Measurements from ENCODE around the gene SLC8A3.

SLC8A3 gene

DNA sequence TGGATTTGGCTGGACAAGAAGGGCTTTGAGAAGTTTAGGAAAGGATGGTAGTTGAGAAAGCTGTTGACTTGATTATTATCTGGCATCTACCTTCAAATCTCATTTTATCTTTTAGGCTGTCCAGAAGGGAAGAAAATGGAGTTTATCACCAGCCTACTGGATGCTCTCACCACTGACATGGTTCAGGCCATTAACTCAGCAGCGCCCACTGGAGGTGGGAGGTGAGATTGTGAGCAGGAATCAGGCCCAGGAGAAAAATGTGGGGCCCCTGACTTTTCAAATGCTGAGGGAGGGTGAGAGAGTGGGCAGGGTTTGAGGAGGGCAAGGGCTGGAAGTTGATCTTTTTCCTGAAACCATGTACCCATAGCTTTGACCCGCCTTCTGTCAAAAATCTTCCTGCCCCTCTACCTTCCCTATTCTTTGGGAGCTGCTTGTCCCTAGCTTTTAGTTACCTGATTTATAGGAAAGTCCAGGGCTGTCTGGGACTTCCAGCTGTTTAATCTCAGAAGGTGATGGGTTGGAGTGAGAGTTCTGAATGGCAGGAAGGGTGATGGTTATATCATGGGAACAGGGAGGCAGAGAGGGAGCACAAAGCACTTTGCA, 175.4 kb downstream of the SLC8A3 start:
- TF ChIP-seq, protein P1, sequence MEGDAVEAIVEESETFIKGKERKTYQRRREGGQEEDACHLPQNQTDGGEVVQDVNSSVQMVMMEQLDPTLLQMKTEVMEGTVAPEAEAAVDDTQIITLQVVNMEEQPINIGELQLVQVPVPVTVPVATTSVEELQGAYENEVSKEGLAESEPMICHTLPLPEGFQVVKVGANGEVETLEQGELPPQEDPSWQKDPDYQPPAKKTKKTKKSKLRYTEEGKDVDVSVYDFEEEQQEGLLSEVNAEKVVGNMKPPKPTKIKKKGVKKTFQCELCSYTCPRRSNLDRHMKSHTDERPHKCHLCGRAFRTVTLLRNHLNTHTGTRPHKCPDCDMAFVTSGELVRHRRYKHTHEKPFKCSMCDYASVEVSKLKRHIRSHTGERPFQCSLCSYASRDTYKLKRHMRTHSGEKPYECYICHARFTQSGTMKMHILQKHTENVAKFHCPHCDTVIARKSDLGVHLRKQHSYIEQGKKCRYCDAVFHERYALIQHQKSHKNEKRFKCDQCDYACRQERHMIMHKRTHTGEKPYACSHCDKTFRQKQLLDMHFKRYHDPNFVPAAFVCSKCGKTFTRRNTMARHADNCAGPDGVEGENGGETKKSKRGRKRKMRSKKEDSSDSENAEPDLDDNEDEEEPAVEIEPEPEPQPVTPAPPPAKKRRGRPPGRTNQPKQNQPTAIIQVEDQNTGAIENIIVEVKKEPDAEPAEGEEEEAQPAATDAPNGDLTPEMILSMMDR (IDR thresholded peaks at IDR 0.05; ENCODE audit: extremely low read depth, missing control alignments), result peak; percentile 69
- DNase-seq (ENCODE audit: low spot score), result peak; percentile 54

DNA sequence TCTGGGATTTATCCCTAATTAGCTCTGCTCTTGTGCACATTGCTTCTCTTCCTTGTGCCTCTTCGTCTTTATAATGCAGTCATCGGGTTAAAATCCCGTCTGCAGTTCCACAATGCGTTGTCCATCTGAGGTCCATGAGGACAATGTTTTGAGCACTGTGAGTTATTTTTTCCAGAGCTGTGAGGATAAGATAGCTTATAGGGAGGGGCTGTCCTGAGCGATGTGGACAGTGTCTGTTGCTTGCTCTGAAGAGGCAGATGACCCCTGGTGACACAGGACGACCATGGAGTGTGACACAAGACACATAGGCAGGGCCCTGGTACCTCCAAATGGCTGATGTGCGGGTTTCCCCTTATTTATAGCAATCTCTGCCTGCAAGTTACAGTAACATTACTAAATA, 177.0 kb downstream of the SLC8A3 start:
- TF ChIP-seq, protein P1 (IDR thresholded peaks at IDR 0.05; ENCODE audit: extremely low read depth, missing control alignments), result no peak
- no peak for DNase-seq (ENCODE audit: low spot score)

DNA sequence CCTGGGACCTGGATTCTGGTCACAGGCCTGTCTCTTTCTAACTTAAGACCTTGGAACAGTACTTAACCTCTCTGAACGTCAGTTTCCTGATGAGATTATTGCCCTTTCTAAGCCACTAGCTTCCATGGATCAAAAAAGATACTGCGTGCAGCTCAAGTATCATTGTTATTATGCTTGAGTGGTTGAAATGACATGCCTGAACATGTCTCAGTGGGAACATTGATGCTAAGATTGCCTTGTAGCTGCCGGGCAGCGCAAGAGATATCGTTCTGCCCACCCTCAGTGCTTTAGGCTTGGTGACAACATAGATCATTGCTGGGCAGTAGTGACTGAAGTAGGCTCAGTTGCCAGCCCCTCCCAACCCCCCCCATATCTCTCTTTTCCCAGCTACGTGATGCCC, 177.7 kb downstream of the SLC8A3 start:
- DNase-seq (ENCODE audit: low spot score), result no peak

DNA sequence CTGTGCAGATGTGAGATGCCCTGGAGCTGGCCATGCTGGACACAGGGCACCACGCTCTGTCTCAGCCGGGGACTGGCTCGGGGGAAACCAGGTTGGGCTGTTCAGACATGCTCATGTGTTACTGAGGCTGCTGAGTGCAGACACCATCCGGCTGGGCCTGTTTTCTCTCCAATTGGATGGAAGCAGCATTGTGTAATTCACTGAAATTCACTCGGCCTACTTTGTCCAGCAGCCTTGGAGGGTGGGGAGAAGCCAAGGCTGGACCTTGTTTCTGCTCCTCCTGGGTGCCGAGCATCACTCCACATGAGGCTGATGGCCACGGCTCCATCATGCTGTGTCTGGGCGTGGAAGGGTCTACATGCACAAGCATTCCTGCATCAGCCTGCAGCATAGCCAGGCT, 178.8 kb downstream of the SLC8A3 start:
- no peak for DNase-seq (ENCODE audit: low spot score)

More for the DNA sequence above, 177.7 kb downstream of the SLC8A3 start:
- TF ChIP-seq, protein P1 (IDR thresholded peaks at IDR 0.05; ENCODE audit: extremely low read depth, missing control alignments), result no peak

DNA sequence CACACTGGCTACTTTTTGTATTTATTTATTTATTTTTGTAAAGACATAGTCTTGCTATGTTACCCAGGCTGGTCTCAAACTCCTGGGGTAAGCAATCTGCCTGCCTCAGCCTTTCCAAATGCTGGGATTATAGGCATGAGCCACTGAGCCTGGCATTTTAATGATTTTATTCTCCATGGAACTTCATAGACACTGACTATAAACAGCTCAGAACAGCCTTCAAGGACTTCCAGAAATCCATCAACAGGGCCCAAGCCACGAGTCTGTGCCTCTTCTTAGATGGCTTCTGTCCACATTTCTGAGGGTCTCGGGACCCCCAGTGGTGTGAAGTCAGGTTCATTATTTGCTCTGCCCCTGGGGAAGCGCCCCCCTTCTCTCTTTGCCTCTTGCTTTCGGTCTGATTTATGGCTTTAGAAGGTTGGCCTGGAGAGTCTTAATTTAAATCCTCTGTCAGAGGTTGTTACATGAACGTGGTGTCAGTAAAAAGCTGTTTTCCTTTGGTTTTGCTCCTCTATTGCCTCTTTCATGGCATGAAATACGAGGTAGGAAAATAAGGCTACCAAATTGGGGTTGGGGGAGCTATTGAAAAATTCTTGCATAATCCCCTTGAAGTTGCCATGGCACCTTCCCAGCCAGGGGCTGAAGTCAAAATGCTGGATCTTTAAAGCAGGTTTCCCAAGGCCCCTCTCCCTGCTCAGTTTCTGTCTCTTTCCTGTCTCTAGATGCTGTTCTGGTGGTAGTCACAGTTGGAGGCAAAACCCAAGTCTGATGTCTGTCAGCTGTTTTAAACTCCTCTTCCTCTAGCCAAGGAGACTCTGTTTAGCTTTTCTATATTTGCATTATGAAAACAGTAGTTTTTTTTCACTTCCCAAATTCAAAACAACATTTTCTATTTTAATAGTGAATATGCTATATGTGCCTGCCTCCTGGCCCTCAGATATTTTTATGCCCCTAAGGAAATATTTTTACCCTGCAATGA, 180.2 kb downstream of the SLC8A3 start:
- DNase-seq (ENCODE audit: low spot score), result no peak
- TF ChIP-seq, protein P1 (IDR thresholded peaks at IDR 0.05; ENCODE audit: extremely low read depth, missing control alignments), result no peak

More for the DNA sequence above, 178.8 kb downstream of the SLC8A3 start:
- TF ChIP-seq, protein P1 (IDR thresholded peaks at IDR 0.05; ENCODE audit: extremely low read depth, missing control alignments), result no peak

DNA sequence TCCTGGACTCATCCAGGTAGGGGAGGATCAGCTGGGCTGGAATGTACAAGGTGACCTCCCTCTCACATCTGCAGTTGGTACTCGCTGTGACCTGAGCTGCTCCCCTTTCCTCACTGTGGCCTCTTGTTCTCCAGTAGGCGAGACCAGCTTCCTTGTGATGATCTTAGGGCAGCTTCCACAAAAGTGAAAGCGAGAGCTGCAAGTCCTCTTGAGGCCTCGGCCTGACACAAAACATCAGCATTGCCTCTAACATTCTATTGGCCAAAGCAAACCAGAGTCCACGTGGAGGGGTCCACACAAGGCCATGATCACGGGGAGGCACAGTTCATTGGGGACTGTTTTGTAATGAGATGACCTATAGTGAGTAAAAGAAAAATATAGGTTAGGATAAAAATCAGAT, 182.1 kb downstream of the SLC8A3 start:
- TF ChIP-seq, protein P1 (IDR thresholded peaks at IDR 0.05; ENCODE audit: extremely low read depth, missing control alignments), result no peak
- no peak for DNase-seq (ENCODE audit: low spot score)

DNA sequence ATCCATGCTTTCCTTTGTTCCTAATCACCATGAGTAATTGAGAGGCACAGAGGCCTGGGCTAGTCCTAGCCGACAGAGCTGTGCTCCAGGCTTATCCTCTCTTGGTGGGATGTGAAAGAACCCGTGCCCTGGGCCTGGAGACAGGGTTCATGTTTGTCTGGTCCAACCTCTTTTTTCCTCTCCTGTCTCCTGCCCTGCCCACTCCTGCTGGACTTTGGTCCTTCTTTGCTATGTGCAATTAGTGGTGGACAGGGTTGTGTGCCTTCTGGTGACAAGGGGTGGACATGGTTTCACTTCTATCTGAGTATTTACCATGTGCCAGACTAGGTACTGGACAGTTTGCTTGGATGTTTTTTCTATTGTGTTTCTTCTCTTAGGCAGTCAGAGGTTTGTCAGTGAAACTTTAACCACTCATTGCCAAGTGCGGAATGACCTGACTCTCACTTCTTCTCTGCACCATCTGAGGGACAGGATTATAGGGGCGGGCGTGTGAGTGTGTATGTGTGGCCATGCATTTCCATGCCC, 183.4 kb downstream of the SLC8A3 start:
- TF ChIP-seq, protein P1 (IDR thresholded peaks at IDR 0.05; ENCODE audit: extremely low read depth, missing control alignments), result no peak
- no peak for DNase-seq (ENCODE audit: low spot score)

All from GM20000 (cell line).